Left forelimb (tissue), 1 donor: ENCODE data around the gene NACA2.
"Not testable (repeated sequence)": the region's sequence is repeated elsewhere in the genome, so short reads cannot be mapped to it uniquely, and the experiment has no call there.

Experiments used
- DNase-seq: peaks from one replicate; pipeline ENCODE4 v3.0.0-alpha.2; 2018; ENCODE audit warnings: low spot score

NACA2 gene

GRCh38 chr17:61575983-61576382, 15.0 kb downstream of the NACA2 start:
- no peak for DNase-seq

GRCh38 chr17:61575352-61575975, 15.6 kb downstream of the NACA2 start:
- DNase-seq = no peak

- peak; percentile 68 for DNase-seq
Measured at GRCh38 chr17:61574542-61575351, 16.3 kb downstream of the NACA2 start.

GRCh38 chr17:61572547-61572946, 18.5 kb downstream of the NACA2 start:
- DNase-seq = not testable (repeated sequence)

- DNase-seq = no peak
Measured at GRCh38 chr17:61571624-61572023, 19.4 kb downstream of the NACA2 start.

GRCh38 chr17:61570118-61570517, 20.9 kb downstream of the NACA2 start:
- DNase-seq = no peak

GRCh38 chr17:61569525-61569924, 21.5 kb downstream of the NACA2 start:
- not testable (repeated sequence) for DNase-seq

- no peak for DNase-seq
Measured at GRCh38 chr17:61568219-61569072, 22.6 kb downstream of the NACA2 start.

GRCh38 chr17:61567045-61567802, 23.8 kb downstream of the NACA2 start:
- DNase-seq = no peak

GRCh38 chr17:61566448-61566847, 24.6 kb downstream of the NACA2 start:
- not testable (repeated sequence) for DNase-seq

GRCh38 chr17:61565850-61566249, 25.2 kb downstream of the NACA2 start:
- DNase-seq = not testable (repeated sequence)

GRCh38 chr17:61565213-61565612, 25.8 kb downstream of the NACA2 start:
- no peak for DNase-seq

- no peak for DNase-seq
Measured at GRCh38 chr17:61562287-61562686, 28.7 kb downstream of the NACA2 start.

GRCh38 chr17:61561354-61561753, 29.7 kb downstream of the NACA2 start:
- DNase-seq = no peak

- DNase-seq = no peak
Measured at GRCh38 chr17:61560071-61560470, 30.9 kb downstream of the NACA2 start.

- no peak for DNase-seq
Measured at GRCh38 chr17:61556224-61557188, 34.5 kb downstream of the NACA2 start.

GRCh38 chr17:61555127-61555566, 35.9 kb downstream of the NACA2 start:
- no peak for DNase-seq

- DNase-seq = no peak
Measured at GRCh38 chr17:61554209-61554608, 36.8 kb downstream of the NACA2 start.

- not testable (repeated sequence) for DNase-seq
Measured at GRCh38 chr17:61552560-61552959, 38.5 kb downstream of the NACA2 start.

GRCh38 chr17:61551255-61551742, 39.7 kb downstream of the NACA2 start:
- DNase-seq = no peak
